Measurements from ENCODE around the gene GCAT.

GRCh38 chr22:37865510-37865909 is 57.8 kb downstream of the GCAT start:
- TF ChIP-seq CTCF (optimal IDR thresholded peaks at IDR 0.05 in 1 of 3, IDR thresholded peaks at IDR 0.05 in 1 of 3, conservative IDR thresholded peaks at IDR 0.05 in 1 of 3; ENCODE audit: extremely low read depth in 1 of 3, insufficient read depth in 2 of 3, low read length in 3 of 3) (no peak), EZH2 (IDR thresholded peaks at IDR 0.05; ENCODE audit: low read length) (no peak)
